Stimulated activated CD4-positive, alpha-beta T cell treated with anti-CD3 and anti-CD28 coated beads, Interleukin-12 subunit alpha, Interleukin-12 subunit beta, amount 100 ng/mL, for 4 hours (primary cell): Measurements from ENCODE around the gene KLF11.
"Not testable (repeated sequence)": the region's sequence is repeated elsewhere in the genome, so short reads cannot be mapped to it uniquely, and the experiment has no call there.

Experiments
- DNase-seq: peaks from one replicate; pipeline ENCODE4 v3.0.0-alpha.2; 2020

KLF11 gene

DNA sequence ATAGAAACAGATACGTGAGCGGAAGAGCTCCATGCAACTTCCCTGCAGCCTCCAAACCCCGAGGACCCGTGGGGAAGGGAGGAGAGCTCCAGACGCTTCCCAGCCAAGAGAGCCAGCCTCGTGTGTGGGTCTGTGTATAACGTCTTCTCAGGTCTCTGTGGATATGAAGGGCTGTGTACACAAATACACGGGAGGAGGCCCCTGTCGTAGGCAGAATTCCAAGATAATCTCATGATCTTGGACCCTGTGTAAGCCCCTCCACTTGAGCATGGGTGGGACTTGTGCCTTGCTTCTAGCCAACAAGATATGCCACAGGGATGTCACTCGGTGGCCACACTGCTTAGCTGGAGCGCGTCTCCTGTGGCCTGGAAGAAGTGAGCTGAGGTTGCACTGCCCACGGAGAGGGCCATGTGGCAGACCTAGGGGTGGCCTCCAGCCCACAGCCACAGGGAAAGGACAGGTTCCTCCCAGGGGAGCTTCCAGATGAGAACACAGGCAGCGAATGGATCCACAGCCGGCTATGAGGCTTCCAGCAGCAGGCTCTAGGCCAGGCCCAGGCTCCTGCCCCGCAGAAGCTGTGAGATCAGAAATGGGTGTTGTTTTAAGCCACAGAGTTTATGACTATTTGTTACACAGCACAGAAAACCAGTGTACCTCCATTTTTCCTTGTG, 15.6 kb upstream of the KLF11 start:
- DNase-seq, result no peak

DNA sequence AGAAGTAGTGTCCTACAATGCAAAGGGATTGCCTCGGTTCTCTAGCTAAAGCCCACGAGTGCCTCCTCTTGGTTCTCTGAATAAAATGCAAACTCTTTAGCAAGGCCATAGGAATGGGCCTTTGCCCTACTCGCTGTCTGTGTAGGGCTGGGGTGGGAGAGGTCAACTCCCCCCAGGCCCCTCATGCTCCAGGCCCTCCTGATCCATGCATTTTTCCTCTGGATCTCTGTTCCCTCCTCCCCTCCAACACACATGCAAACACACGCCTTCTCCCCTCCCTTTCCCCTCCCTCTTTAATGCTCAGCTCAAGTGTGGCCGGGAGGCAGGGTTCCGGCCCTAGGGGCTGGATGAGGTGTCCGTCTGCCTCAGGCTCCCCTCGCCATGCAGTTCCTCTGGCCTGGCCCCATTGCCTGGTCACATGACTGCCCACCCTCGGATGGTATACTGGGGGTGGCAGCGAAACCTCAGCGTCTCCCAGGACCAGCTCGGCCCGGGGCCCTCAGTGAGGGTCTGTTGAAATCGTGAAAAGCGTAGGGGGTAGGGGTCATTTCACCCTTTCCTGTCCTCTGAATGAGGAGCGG, 14.9 kb upstream of the KLF11 start:
- DNase-seq, result no peak

DNA sequence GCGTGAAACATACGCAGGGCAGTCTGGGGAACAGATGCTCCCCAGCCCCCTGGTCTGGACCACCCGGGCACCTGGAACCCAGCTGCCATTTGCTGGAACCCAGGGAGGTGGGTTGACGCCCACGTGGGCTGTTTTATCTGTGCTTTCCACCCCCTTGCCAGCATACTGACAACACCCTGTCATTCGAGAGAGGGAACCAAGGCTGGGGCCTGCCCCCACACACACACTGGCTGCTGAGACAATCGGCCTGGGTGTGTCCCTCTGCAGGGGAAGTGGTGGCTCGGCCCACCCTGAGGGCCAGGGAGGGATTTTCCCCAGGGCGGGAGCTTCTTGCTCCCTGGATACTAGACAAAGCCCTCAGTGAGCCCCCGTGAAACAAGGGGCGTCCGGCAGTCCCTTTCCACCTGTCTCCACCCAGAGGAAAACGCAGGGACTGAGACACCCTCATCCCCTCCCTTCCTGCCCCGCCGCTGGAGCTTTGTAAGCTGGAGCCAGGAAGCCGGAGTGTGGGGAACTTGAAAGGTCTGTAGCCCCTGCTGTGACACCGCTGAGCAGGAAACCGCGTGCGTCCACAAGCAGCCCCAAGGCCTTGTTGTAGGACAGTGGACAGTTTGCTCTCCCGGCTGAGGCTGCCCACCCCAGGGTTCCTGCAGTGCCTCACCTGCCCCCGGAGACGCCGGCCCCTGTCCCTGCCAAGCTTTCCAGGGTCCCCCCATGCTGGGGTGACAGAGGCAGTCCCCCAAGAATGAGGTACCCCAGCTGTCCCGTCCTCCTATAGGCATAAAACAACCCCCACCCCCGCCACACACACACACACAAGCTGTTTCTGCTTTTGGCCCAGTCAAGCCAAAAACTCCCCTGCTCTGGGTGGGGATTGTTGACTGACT, 14.1 kb upstream of the KLF11 start:
- peak; percentile 18 for DNase-seq

DNA sequence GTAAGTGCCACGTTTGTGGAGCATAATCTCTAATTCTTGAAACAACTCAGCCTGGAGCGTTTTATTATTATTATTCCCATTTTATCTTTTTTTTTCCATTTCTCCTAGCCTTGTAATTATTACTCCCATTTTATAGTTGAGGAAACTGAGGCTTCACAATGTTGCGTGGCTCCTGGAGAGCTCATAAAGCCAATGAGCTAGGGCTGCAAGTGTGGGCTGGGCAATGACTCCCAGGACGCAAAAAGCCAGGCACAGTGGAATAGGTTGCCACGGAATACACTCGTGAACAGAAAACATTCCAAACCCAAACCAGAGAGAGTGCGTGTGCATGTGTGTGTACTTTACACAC, 13.5 kb upstream of the KLF11 start:
- no peak for DNase-seq

DNA sequence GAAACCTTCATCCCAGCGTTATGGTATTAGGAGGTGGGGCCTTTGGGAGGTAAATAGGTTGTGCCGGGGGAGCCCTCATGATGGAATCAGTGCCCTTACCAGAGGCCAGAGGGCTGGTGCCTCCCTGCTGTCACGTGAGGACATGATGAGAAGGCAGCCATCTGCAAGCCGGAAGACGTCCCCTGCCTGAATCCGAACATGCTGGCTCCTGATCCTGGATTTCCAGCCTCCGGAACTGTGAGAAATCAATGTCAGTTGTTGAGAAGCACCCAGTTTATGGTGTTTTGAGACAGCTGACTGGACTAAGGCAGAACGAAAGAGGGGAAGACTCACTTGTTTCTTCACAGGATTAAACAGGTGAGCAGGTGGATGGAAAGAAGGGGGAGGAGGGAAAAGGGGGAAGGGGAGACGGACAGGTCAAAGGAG, 13.0 kb upstream of the KLF11 start:
- no peak for DNase-seq

DNA sequence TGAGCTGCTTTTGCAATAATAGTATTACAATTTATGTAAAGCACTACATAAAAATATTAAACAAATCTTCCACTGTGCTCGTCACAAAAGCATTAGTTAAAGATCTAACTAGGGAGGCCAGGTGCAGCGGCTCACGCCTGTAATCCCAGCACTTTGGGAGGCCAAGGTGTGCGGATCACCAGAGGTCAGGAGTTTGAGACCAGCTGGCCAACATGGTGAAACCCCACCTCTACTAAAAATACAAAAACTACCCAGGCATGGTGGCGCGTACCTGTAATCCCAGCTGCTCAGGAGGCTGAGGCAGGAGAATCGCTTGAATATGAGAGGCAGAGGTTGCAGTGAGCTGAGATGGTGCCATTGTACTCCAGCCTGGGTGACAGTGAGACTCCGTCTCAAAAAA, 12.6 kb upstream of the KLF11 start:
- not testable (repeated sequence) for DNase-seq

DNA sequence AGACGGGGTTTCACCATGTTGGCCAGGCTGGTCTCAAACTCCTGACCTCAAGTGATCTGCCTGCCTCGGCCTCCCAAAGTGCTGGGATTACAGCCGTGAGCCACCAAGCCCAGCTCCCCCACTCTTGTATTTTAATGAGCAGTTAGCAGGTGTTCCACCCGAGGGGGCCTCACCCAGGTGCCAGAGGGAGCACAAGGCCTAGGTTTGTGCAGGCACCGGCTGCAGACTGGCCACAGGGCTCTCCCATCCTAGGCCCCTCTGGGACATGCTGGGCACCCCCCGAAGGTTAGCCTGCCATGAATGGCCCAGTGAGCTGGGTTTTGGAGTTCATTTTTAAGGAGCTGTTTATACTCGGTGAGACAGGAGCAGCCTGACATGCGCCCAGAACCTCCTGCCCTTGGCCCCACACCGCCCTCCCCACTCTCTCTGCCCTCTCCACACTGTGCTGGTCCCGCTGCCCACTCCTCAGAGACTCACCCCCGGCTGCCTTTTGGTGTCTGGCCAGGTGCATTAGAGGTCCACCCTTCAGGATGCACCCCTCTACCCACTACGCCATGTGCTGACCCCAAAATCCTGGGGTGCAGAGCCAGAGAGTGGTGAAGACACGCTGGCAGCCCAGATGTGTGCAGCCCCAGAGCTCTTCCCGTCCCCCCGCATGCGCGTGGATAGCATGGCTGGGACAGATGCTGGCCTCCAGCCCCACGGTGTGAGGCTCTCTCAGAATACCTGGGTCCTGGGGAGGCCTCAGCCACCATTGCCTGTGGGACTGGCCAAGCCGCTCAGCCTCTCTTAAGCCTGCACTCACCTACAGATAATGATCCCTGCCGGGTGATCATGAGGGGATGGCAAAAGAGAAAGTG, 11.2 kb upstream of the KLF11 start:
- DNase-seq, result no peak

DNA sequence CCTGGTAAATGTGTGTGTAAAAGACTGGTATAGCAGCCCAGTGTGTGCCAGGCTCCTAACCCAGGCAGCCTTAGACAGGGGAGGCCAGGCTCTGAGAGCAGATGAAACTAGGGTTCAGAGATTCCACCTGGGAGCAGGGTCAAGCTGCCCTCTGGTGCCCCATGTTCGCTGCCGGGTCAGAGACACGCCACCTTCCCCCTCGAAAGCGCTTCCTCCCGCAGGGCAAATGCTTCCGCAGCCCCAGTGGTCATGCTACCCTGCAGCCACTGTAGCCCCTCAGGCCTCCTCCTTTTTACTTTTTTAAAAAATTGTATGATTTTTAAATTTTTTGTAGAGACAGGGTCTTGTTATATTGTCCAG, 10.6 kb upstream of the KLF11 start:
- no peak for DNase-seq

DNA sequence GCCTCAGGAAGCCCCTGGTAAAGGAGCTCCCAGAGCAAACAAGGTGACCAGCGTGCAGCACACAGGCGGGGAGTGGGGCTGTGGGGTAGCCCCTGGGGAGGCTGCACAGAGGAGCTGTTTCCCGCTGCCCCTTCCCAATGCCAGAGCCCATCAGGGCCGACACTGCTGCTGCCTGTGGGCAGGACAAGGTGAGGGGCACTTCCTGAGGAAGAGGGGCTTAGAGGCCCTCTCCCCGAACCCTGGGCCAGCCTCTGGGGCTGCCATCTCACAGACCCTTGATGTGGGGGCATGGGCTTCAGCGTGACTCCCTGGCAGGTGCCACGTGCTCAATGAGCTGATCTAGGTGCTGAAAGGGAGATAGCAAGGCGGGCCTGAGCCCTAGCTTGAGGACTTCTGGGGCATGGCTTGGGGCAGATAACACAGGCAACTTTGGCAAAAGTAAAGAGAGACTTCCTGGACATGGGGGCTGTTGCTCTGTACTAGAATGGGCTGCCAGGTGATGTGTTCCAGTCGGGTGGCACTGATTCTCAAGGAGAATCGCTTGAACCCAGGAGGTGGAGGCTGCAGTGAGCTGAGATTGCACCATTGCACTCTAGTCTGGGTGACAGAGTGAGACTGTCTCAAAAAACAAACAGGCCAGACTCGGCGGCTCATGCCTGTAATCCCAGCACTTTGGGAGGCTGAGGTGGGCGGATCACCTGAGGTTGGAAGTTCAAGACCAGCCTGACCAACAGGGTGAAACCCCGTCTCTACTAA, 9.9 kb upstream of the KLF11 start:
- no peak for DNase-seq

DNA sequence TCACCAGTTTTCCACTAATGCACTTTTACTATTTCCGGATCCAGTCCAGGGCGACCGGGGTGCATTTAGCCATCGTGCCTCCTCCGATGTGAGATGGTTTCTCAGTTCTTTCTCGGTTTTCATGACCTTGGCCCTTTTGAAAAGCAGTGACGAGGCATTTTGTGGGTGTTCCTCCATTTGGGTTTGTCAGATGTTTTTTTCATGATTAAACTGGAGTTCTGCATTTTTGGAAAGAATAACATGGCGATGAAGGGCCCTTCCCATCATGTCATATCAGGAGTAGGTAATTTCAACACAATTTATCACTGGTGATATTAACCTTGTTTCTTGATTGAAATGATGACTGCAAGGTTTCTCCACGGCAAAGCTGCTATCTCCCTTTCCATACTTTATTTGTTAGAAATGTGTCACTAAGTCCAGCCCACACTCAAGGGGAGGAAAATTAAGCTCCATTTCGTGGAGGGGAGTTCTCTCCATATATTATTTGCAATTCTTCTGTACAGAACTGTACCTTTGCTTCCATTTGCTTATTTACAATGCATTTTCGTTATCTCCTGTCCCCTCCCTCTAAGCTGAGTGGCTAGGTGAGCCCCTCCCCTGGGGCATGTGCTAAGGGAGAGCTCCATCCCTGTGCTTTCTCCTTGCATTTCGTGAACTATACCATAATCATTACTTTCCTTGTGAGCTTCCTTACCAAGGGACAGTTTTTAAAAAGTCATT, 8.9 kb upstream of the KLF11 start:
- DNase-seq, result no peak

DNA sequence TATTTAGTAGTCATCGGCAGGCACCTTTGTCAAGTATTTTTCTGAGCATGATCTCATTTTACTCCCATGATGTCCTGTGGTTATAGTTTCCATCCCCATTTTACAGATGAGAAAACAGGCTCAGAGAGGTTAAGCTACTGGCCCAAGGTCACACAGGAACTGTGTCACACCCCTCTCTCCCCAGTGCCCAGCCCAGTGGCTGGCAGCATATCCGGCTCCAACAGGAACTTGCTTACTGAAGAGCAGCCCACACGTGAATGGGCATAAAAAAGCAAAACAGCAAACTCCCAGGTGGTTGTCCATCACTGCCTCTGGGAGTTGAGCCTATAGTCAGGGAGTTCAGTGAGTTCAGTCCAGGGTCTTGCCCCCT, 8.3 kb upstream of the KLF11 start:
- no peak for DNase-seq

DNA sequence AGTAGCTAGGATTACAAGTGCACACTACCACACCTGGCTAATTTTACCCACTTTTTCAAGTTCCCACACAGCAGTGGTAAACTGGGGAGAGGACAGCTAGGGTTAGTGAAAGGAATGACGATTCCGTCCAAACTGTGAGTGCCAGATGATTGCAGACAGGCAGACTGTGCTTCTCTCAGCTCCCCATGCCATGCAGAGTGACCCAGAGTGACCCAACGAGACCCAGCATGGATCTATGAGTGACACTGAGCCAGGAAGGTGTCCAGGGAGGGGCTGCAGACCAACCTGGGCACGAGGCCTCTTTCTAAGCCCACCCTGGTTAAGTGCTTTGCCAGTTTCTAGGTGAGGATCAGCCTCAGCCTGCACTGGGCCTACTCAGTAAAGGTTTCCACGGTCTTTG, 7.7 kb upstream of the KLF11 start:
- no peak for DNase-seq

DNA sequence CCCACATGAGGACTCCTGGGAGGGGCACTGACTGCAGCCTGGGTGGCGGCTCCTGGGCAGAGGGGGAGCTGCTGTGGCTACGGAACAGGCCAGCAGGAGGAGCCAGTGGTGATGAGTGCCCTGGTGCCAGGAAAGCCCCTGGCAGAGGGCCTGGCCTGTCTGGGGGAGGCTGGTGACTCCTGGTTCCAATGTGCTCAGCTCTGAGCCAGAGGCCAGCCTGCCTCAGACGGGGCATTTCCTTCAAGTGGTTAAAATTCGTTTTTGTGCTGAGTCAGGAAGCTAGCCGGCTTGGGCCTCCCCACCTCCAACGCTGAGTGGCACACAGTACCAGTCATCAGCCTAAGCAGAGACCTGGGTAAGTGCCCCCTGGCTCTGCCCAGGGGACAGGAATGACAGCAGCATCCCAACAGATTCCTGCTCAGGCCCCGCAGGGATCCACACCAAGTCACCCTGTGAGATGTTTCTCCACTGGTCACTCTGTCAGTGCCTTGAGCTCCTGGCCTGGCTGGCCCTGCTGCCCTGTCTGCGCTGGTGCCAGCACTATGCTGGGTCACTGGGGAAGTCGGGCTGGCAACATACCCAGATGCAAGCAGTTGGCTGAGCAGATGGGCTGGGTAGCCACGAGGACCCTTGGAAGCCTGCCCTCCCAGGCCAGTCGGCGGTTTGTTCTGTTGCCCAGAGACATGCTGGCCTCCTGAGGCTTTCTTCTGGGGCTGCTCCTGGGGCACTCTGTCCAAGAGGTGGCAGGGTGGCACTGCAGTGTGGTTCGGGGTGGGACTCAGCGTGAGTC, 7.1 kb upstream of the KLF11 start:
- no peak for DNase-seq

DNA sequence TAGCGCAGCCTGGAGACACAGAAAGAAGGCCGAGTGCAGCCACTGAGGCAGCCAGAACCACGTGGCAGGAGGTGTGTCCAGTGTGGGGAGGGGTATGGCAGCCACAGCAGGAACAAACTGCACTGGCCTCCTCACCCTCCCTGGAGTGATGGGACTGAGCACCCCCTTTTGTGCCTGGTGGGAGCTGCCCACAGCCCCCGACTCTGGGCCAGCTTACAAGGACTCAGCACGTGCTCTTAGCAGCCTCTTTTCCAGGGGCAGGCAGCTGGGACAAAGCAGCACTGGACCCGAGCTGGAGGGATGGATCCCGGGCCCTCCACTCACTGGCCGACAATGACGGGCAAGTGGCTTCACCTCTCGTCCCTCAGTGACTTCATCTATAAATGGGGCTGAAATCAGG, 5.2 kb upstream of the KLF11 start:
- no peak for DNase-seq

DNA sequence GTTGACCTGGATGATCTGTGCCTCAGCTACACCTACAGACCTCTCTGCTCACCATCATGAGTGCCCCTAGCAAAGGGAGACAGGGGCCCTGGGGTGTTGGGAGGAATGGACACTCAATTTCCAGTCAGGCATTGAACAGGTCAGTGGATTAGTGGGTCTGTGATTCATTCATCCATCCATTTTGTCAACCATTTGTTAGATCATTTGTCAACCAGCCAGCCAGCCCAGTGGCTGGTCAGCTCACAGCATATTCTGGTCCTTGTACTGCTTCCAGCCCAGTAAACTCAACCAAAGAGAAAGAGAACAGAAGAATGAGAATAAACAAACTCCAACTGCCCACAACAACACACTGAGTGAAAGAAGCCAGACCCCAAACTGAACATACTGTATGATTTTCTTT, 4.6 kb upstream of the KLF11 start:
- DNase-seq, result no peak

DNA sequence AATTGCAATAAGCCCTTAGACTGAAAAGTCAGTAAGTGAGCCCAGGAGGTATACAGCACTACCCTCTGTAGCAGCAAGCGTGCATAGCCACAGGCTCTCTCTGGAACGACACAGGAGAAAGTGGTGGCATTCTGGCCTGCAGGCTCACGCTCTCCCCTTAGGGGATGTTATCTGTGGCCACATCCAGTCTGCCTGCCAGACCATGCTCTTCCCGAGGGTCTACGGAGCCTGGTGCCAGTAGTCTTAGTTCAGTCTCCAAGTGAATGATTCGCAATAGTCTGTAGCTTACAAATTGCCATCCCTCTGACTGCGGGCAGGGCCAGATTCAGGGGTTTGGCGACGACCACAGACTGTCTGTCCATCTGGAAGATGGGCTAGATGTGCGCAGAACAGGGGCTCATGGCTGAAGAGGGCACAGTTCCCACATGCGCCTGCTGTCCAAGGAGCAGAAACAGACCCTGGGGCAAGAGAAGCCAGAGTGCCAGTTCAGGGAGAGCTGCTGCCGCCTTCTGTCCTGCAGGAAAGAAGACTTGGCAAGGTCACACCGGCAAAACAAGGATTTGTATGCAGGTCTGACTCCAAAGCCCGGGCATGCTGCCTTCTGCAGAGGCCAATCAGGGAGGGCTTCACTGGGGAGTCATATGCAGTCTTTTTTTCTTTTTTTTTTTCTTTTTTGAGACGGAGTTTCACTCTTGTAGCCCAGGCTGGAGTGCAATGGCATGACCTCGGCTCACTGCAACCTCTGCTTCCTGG, 3.5 kb upstream of the KLF11 start:
- no peak for DNase-seq

DNA sequence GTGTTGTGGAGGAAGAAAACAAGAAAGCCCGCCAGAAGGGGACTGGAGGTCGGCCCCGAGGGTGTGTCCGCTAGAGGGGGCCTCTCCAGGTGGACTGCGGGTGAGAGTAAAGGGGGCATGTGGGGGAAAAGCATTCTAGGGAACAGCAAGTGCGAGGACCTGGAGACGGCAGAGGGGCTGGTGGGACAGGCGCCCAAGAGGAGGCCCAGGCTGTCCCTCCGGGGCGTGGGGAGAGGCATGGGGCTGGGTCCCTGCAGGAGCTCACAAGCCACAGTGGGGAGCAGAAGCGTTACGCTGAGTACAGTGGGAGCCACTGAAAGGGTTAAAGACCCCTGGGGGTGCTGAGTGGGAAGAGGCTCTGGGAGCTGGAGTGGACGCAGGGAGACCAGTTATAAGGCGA, 1.6 kb upstream of the KLF11 start:
- no peak for DNase-seq

DNA sequence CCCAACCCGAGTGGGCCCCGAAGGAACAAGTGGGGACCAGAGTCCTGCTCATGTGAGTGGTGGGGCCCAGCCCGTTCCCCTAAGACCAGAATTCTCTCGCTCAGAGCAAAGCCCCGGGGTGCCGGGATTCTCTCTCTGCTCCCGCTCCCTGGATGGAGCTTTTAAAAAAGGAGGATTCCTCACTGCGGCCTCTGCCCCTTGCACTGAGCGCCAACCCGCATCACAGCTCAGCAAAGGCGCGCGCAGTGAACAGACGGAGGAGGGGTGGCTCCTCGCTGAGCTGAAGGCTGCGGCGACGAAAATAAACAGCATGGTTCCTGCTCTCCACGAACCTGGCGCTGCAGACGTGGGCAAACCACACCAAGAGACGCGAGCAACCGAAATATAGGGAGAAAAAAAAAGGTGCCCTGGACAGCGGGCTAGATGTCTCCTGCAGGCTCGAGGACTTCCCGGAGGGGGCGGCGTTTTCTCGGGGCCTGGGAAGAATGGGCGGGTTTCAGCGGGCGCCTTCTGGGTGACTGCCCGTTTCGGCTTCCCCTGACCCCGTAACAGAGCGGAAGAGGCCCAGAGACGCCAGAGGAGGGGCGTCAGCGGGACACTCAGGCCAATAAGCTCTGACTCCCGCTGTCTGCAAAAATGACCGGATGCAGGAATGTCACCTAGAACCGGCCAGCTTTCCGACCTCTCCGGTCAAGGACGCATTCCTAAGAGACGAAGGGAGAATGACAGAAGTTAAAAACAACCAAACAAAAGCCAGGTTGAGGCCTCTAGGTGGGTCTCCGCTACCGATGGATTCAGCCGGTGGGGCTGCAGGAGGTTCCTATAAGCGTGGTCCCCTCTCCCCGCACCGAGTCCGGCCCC, 819 bp upstream of the KLF11 start:
- peak; percentile 18 for DNase-seq

DNA sequence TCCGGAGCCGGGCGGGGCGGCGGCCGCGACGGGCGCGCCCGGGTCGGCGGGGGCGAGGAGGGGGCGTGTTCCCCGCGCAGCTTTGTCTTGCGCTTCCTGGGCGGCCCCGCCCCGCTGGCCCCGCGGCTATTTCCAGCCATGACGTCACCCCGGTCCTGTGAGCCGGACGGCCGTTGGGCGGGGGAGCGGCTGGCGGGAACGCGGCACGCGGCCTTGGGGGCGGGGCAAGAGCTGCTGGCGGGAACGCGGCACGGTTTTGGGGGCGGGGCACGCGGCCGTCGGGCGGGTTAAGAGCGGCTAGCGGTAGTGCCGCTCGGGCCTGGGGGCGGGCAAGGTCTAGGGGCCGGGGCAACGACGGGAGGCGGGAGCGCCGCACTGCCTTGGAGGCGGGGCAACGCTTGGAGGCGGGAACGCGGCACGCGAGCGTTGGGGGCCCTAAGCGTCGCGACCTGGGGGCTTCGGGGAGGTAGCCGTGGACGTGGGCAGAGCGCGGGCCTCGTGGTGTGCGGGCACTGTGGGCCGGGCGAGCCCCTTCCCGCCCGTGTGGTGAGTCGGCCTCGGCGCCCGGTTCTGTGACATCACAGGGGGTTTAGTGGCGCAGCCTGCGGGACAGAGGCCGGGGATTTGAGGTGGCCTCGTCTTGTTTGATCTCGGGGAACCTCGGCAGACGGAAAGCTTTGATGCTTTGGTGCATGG, 704 bp downstream of the KLF11 start:
- DNase-seq, result peak; percentile 99
